ENCODE results near the gene SPATC1L. TPM values are rescaled to one million over a fixed set of nuclear protein-coding genes. Genes with fewer than 3 reads are reported as not detected.

The SPATC1L gene
- total and polyA plus RNA-seq, 2 donors (not counting 1 experiment from before 2014, with no cell fraction given): 11.4 to 15.4 TPM

GRCh38 chr21:46216132-46216747, 32.0 kb upstream of the SPATC1L start:
- TF ChIP-seq CTCF (IDR thresholded peaks at IDR 0.05) (no peak), EZH2 (IDR thresholded peaks at IDR 0.05; ENCODE audit: borderline replicate concordance, insufficient read depth, low read depth, low read length, poor library complexity, severe bottlenecking) (no peak)
- H3K27ac ChIP-seq (ENCODE audit: low read length in 2 of 2): no peak overlapping the region
- H3K9me3 Mint-ChIP-seq (ENCODE audit: insufficient read depth): no peaks in the 10 kb centered on the region
- ChIA-PET POLR2A (no interaction called here), CTCF (no interaction called here)
- H3K27ac Mint-ChIP-seq: no peak overlapping the region
- DNase-seq: no peak
- H3K9me3 ChIP-seq (ENCODE audit: control extremely low read depth in 1 of 3, control insufficient read depth in 2 of 3, insufficient read depth in 1 of 3, low read length in 2 of 3): no peaks in the 10 kb centered on the region
- no peak overlapping the region for H3K9ac ChIP-seq (ENCODE audit: low read length)
- 98% methylated on average over 14 of the region's 16 CpGs for WGBS (ENCODE audit: insufficient coverage)
- H3K27me3 ChIP-seq (replicated peaks in 1 of 4; ENCODE audit: control extremely low read depth in 1 of 4, control insufficient read depth in 3 of 4, insufficient read depth in 4 of 4, low read length in 3 of 4): no peaks in the 10 kb centered on the region
- no peaks in the 10 kb centered on the region for H3K4me1 ChIP-seq (ENCODE audit: control insufficient read depth in 2 of 2, insufficient read depth in 2 of 2, low read length in 2 of 2)
- H3K36me3 ChIP-seq (replicated peaks in 1 of 2; ENCODE audit: control extremely low read depth in 1 of 2, control insufficient read depth in 1 of 2, extremely low read depth in 1 of 2, insufficient read depth in 2 of 2, low read length in 1 of 2): peaks cover 0 to 2% of the 10 kb centered on the region in 2 experiments
- no peak overlapping the region for H3K4me3 ChIP-seq (ENCODE audit: control extremely low read depth in 1 of 5, extremely low read depth in 1 of 5, insufficient read depth in 1 of 5, low read depth in 2 of 5, low read length in 4 of 5)
- intact Hi-C loops (cut with micrococcal nuclease): no loop called here
- no peak overlapping the region for H2AFZ ChIP-seq (ENCODE audit: insufficient read depth, low read depth, low read length, poor library complexity, severe bottlenecking)
- ATAC-seq (ENCODE audit: low read depth): no peak
- no peak overlapping the region for H3K4me2 ChIP-seq (replicated peaks; ENCODE audit: low read depth, low read length, poor library complexity, severe bottlenecking)
- no peaks in the 10 kb centered on the region for H4K20me1 ChIP-seq (ENCODE audit: control insufficient read depth, insufficient read depth, low read length, poor library complexity, severe bottlenecking)
- H3K4me1 Mint-ChIP-seq: no peaks in the 10 kb centered on the region
- H3K4me3 Mint-ChIP-seq: no peak overlapping the region
- H3K27me3 Mint-ChIP-seq: no peaks in the 10 kb centered on the region
- peaks cover 18% of the 10 kb centered on the region for H3K79me2 ChIP-seq (ENCODE audit: control insufficient read depth, insufficient read depth, low read length)

- no peak overlapping the region for H3K27ac Mint-ChIP-seq
- WGBS (ENCODE audit: insufficient coverage): 96% methylated on average over 20 of the region's 20 CpGs
- ChIA-PET CTCF (no interaction called here), POLR2A (no interaction called here)
- peaks cover 0 to 2% of the 10 kb centered on the region in 2 experiments for H3K36me3 ChIP-seq (replicated peaks in 1 of 2; ENCODE audit: control extremely low read depth in 1 of 2, control insufficient read depth in 1 of 2, extremely low read depth in 1 of 2, insufficient read depth in 2 of 2, low read length in 1 of 2)
- H3K27me3 Mint-ChIP-seq: no peaks in the 10 kb centered on the region
- H3K4me1 Mint-ChIP-seq: no peaks in the 10 kb centered on the region
- no peak overlapping the region for H3K9ac ChIP-seq (ENCODE audit: low read length)
- intact Hi-C loops (cut with micrococcal nuclease): no loop called here
- H3K27me3 ChIP-seq (replicated peaks in 1 of 4; ENCODE audit: control extremely low read depth in 1 of 4, control insufficient read depth in 3 of 4, insufficient read depth in 4 of 4, low read length in 3 of 4): no peaks in the 10 kb centered on the region
- TF ChIP-seq CTCF (IDR thresholded peaks at IDR 0.05) (no peak), EZH2 (IDR thresholded peaks at IDR 0.05; ENCODE audit: borderline replicate concordance, insufficient read depth, low read depth, low read length, poor library complexity, severe bottlenecking) (no peak)
- no peak overlapping the region for H3K4me3 Mint-ChIP-seq
- no peaks in the 10 kb centered on the region for H3K4me1 ChIP-seq (ENCODE audit: control insufficient read depth in 2 of 2, insufficient read depth in 2 of 2, low read length in 2 of 2)
- no peak overlapping the region for H3K4me3 ChIP-seq (ENCODE audit: control extremely low read depth in 1 of 5, extremely low read depth in 1 of 5, insufficient read depth in 1 of 5, low read depth in 2 of 5, low read length in 4 of 5)
- no peak overlapping the region for H3K27ac ChIP-seq (ENCODE audit: low read length in 2 of 2)
- no peak for DNase-seq
- no peak for ATAC-seq (ENCODE audit: low read depth)
- H3K4me2 ChIP-seq (replicated peaks; ENCODE audit: low read depth, low read length, poor library complexity, severe bottlenecking): no peak overlapping the region
- H3K79me2 ChIP-seq (ENCODE audit: control insufficient read depth, insufficient read depth, low read length): peaks cover 14% of the 10 kb centered on the region
- no peaks in the 10 kb centered on the region for H4K20me1 ChIP-seq (ENCODE audit: control insufficient read depth, insufficient read depth, low read length, poor library complexity, severe bottlenecking)
- H2AFZ ChIP-seq (ENCODE audit: insufficient read depth, low read depth, low read length, poor library complexity, severe bottlenecking): no peak overlapping the region
- no peaks in the 10 kb centered on the region for H3K9me3 ChIP-seq (ENCODE audit: control extremely low read depth in 1 of 3, control insufficient read depth in 2 of 3, insufficient read depth in 1 of 3, low read length in 2 of 3)
- no peaks in the 10 kb centered on the region for H3K9me3 Mint-ChIP-seq (ENCODE audit: insufficient read depth)
Observed at GRCh38 chr21:46215436-46216131, 31.3 kb upstream of the SPATC1L start.

Measured in B cell (primary cell).